Myometrial cell (primary cell): ENCODE measurements around the gene BCL6. TPM values are rescaled to one million over a fixed set of nuclear protein-coding genes. Genes with fewer than 3 reads are reported as not detected.

ENCODE experiments used
- total RNA-seq: library from RNA; depleted of rRNA; stranded (reverse); fragments of >200 nt; gene quantifications from 2 replicates; pipeline ENCODE4 v1.2.3, GENCODE V29; 2015

BCL6 gene
- 18.7 and 37.4 TPM in 2 replicates for total RNA-seq

DNA sequence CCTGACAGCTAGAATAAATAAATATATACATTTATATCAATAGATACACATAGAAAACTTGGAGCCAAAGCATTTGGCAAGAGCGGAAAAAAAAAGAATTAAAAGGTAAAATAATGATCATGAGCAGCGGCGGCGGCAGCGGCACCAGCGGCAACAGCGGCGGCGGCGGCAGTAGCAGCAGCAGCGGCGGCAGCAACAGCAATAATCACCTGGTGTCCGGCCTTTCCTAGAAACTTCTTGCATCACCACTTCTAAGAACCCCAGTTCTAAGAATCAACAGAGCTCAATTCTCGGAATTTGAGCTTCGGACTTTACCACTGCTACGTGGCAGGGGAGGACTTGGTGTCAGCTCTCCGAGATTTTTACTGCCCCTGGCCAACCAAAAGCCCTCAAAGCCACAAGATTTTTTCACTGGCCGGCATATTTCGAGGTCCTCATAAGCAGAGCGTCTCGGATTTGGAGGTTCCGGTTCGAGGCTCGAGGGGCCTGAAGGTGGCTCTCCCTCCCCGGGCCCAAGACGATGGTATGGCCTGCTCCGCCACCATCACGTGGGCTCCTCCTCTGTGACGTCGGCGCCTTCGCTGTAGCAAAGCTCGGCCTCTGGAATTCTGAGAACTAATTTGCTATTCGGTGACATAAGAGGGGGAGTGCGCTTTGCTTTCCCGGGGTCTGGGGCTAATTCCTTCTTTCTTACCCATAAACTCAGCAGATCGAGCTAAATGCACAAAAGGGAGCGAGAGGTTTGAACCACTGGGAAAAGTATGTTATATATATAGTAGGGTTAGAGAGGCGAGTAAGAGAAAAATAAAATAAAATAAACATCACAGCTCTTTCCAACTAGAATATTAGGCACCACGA is at the start of gene BCL6:
Gene BCL6 (minus strand): TSS at position 268 of the 858 bp plus-strand sequence. CDS start 11,775 bp downstream, outside the sequence.

GRCh38 chr3:187702507-187703033 is 42.7 kb downstream of the BCL6 start, which contains the start of gene RTP2:
RTP2 (minus strand) TSS chr3:187702557; CDS start chr3:187702128, 429 bp downstream.

Other genes with a start within 250 kb of the BCL6 start
- not detected in 2 replicates for gene SST, start 75.1 kb downstream of the BCL6 start, total RNA-seq
- not detected in 2 replicates for gene RTP2, start 42.9 kb downstream of the BCL6 start, total RNA-seq